ENCODE data around the gene PTPRG.

PTPRG gene

DNA sequence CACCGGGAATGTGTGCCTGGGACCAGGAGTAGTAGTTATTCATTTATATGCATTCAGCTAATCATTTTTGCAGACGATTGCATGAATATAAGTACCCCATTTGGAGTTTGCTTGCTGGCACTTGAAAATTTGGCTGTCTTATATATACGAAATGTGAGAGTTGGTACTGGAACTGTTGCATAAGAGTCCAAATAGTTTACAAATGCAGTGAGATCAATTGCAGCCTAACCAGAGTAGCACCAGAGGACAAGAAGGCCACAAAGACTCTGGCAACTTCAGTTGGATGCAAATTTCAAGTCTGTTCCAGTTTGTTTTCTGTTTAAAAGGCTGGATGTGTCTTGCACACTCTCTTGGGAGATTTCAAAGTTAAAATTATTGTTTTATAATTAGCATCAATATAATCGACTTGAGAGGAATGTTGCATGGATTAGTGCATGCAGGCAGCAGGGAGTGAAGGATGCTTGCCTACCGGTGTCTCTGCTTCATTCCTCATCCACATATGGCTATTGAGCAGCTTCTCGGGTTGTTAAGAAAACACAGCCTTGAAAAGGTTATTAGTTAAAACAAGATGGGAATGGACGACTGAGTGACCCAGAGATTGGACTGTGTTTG lies 213.0 kb downstream of the PTPRG start:
- FAIRE-seq = no peak

DNA sequence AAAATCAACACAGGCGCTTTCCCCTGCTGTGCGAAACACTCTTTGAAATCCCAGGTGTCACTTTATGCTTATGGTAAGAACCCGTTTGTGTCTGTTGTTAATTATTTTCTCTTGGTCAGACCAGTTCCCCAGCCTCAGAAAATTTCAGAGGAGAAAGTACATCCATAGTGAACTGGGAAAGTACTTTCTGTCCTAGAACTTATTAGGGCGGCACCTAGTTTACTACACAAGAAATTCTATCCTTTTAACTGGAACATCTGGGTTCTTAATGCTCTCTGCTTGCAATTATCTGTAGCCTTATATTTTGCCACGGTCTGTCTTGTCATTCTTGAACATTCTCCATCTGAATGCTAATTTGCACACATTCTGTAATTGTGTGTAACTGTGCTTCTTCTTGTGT lies 215.0 kb downstream of the PTPRG start:
- no peak for FAIRE-seq

DNA sequence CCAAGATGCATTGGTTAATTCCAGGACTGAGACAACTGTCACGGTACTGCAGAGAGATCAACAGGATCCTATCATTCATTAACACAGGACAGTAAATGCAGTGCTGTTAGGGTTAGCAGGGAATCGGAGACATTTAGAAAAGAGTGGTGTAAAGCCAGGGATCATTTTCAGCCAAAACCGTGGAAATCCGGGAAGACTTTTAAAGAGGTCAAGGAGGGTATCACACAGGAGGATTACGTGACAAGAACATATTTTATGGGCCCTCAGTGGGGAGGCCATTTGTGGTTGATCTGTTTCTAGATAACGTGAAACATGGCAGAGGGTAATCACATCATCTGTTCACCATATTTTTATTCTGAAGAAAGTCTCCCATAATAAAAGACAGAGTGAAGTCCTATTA lies 216.1 kb downstream of the PTPRG start:
- no peak for FAIRE-seq

DNA sequence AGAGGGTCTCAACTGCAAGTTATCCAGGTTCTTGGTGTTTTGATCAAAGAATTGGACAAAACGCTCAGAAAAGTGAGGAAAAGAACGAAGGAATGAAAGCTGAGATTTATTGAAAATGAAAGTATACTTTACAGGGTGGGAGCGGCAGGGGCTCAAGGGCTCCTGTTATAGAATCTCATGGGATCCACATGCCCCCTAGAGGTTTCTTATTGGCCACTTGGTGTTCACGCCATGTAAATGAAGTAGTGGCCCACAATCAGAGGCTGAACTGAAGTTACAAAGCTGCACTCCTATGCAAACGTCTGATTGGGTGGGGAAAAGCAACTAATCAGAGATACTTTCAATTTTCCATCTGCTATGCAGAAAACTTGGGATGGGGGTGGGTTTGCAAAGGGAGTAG lies 216.7 kb downstream of the PTPRG start:
- FAIRE-seq = no peak

DNA sequence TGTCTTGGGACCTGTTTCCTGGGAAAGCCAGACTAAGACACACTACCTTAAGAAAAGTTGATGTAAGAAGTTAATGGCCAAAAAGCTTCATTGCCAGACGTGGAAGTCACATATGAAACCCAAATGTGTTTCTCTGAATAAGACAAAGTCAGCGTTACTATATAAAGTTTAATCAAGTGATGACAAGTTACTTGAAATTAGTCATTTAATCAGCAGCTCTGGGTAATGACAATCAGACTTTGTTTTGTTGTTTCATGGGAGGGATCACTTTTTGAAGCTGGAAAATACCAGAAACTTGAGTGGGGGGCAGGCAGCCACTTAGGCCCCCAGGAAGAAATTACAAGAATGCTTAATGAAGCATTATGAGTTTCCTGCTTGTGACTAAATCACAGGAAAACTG lies 218.6 kb downstream of the PTPRG start:
- no peak for FAIRE-seq

DNA sequence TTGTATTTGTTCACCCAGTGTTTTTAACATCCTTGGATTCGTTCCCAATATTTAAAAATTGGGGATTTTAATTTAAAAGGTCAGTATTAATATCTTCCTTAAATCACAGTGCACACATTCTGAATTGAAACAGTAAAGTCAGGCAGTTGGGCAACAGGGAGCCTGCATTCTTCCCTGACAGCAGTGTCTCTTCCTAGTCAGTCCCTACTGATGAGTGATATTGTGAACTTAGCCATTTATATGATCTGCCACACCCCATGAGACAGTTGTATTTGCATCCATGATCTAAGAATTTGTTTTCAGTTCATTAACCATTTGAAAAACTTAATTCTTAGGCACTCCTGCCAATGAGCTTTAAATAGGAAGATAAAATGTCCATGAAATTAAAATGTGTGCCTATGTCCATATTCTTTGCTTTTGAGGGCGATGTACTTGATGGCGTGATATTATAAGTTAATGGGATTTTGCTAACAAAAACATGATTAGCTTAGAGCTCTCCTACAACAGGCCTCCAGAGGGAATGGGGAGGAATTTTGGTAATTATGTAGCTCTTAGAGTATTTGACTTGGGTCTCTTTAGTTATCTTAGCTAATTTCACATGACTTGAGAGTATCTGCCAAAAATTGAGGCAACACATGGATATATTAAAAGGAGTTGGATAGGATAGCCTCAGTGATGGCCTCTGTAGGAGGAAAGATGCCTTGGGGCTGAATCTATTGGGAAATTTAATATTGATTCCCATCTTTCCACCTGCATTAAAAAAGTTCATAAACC lies 219.3 kb downstream of the PTPRG start:
- no peak for FAIRE-seq

DNA sequence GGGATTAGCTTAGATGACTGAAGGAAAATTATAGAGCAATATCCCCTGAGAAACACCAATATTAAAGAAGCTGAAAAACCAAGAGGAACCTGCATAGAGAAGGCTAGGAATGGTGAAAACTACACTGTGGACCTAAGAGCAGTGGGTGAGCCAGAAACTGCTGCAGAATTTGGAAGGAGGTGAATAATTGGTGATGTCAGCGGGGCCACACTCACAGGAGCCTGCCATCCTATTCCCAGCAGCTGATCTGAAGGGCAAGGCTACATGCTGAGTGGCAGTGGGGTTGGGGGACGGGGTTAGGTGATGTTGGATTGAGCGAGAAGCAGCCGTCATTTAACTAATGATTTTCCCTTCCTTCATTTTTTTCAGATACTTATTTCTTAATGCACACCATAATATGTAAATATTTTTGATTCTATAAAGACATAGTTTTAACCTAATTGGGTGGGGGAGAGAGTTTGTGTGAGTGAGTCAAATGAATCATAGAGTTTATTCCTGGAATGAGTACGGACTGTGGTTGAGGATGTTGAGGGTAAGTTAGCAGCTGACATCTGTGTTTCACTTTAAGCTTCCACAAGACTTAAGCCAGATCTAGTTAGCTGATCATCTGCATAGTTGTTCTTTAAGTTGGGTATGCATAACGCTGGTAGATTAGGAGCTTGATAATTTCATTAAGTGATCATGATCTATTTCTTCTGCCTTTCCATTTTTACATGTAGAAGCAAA lies 222.8 kb downstream of the PTPRG start:
- no peak for FAIRE-seq

DNA sequence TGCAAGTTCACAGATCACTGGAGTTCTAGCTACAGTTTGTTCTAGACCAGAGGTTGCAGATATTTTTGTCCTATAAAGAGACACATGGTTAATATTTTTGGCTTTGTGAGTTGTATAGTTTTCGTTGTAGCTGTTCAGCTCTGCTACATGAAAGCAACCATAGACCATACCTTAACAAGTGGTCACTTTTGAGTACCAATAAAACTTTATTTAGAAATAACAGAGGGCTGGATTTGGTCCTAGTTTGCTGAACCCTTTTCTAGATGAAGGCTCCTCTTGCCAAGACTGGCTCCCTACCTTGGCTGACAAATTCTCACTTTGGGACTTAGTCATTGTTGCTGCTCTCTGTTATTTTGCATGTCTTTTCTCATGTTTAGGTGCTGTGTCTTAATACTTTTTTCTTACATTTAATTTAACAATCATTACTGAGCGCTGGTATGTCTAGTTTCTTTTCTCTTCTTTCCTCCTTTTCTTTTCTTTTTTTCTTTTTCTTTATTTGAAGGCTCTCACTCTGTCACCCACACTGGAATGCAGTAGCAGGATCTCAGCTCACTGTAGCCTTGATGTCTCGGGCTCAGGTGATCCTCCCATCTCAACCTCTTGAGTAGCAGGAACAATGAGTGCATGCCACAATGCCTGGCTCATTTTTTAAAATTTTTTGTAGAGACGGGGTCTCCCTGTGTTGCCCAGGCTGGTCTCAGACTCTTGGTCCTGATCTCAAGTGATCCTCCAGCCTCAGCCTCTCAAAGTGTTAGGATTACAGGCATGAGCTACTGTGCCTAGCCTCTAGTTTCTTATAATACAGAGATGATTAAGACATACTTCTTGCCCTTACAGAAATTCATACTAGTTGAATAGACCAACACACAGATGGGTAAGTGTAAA lies 227.5 kb downstream of the PTPRG start:
- no peak for FAIRE-seq

DNA sequence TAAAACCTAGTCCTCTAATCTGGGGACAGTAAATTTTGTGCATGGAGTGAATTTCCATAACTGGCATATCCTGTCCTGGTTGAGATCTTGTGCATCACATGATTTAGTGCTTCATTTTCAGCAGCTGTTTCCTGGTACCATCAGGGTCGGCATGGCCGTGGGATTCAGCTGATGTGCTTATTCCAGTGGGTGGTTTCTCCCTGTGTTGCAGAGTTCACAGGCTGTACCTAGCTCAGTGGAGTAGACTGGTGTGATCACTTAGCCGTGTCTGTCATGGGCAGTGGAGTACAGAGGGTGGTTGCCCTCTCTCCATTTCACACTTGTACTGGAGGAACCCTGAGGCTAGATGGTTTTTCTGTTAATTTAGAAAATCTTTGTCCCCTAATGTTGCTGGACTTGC lies 228.5 kb downstream of the PTPRG start:
- no peak for FAIRE-seq

DNA sequence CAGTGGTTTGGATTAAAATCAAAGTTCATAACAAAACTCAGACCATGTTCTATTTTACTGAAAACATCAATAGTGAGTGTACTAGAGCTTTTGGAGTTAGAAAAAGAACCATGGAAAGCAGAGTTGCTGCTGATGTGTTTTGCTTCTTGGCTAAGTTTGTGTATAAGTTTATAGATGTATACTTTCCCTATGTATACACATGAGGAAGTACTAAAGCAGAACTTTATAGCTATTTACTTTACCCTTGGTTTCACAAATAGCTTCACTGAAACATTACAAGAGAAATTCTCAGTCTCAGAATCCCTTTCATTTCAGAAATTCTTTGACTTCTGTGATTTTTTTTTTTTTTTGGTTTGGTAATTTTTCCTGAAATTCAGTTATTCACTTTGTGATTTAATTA lies 229.0 kb downstream of the PTPRG start:
- FAIRE-seq = no peak

DNA sequence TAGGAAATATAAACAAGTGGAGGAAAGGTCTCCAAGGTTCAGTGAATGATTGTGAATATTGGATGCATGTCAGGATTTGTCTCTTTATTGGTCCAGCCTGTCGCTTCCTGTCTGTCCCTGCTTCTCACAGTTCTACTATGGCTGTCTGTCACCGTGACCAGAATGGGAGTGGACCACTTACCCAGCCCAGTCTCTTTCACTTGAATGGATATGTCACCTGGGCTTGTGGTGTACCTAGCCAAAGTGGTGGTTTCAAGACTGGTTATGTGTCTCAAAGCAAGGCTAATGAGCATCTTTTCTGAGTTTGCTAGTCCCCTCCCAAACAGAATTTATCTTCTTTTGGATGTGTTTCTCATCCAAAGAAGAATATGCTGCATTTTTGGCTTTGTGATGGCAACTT lies 231.7 kb downstream of the PTPRG start:
- FAIRE-seq = no peak

DNA sequence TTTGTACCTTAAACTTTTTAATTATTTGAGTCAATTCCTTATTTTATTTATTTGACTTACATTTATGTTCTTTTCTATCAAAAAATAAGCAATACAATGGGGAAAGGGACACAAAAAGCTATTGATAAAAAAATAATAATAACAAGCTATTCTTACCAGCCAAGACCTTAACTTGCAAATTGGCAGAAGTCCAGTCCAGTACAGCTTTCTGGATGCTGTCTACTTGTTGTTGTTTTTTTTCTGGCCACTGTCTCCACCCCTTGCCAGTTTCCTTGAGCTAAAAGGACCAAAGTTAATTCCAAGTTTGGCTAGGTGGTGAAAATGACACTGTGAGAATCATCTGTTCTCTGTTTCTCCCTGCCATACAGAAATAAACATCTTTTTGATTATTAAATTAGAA lies 232.2 kb downstream of the PTPRG start:
- no peak for FAIRE-seq

DNA sequence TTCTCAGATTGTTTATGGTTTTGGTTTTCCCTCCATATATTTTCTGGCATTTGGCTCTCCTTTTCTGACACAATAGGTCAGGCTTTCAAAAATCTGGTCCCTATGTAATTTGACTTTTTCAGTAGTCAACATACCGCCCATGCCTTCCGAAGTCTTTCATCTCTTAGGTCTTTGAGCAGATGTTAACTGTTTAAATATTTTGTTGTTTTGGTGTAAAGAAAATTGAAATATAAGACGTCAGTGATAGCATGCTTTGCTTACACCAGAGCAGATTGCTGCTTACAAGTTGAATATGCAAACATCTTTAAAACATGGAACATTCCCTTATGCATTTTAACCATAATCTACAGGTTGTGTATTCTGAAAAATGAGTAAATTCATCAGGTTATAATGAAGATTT lies 233.0 kb downstream of the PTPRG start:
- FAIRE-seq = no peak

DNA sequence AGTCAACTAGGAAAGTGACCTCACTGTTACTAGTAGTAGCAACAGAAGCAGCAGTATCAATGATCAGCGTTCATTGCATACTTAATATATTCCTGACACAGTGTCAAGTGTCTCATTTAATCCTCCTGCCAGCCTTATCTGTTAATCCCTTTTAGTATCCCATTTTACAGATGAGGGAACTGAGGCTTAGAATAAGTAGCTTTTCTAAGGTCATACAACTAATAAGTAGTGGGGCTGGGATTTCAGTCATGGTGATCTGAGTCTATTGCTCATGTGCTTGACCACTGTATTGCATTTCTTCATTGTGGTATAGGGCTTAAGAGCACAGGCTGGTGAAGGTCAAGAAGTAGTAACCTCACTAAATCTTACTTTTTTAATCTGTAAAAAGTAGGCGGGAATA lies 233.6 kb downstream of the PTPRG start:
- no peak for FAIRE-seq

DNA sequence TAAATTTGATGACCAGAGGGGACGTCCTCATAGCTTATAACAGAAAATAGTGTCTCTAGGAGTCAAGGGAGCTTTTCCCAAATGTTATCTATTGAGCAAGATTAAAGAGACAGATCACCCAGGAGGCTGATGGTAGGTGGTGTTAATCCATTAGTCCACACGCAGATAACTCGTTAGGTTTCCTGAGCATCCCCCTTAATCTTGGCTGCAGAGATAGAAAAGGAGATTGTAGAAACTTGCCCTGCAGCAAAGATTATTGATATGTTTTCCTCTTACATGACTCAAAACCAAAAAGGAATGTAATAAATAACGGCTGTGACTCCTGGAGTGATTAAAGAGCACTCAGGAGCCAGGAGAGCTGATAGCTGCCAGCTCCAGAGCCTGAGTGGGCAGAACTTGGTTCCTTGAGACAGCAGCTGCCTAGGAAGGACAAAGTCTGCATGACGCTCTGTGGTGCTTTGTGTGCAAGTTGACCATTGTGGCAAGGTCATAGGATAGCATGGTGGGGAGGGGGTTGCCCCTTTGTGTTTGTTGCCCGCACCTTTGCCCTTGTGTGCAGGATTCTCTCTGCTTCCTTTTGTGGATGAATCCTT lies 234.8 kb downstream of the PTPRG start:
- no peak for FAIRE-seq

DNA sequence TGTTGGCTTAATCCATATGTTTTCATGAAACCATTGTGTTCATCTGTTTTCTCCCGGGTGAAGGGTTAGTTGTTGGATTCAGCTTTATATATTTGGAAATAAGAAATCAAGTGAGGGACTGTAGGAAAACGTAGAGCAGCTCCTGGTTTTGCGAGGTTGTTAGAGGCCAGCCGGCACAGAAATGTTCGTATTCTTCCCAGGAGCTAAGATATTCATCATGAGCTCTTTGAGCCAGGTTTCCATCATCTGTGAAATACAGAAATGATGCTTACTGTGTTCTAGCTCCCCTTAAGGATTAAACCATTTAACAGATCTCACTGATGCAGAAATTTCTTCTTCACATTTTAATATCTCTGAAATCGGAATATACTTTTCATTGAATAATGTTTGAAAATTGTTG lies 235.5 kb downstream of the PTPRG start:
- no peak for FAIRE-seq

DNA sequence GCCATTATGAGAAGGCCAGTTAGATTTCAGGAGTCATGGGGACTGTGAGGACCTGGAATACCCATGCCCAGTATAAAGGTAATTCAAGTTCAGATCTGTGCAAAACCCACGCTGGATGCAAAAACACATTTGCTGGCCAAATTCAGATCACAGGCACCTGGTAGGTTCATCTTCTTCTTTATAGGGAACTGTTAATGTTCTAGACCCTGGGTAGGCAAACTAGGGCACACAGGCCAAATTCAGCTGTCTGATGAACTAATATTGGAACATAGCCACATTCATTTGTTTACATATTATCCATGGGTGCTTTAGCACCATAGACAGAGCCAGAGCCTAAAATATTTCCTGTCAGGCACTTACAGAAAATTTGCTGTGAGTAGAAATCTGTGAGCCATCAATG lies 241.4 kb downstream of the PTPRG start:
- peak; percentile 99 for FAIRE-seq

DNA sequence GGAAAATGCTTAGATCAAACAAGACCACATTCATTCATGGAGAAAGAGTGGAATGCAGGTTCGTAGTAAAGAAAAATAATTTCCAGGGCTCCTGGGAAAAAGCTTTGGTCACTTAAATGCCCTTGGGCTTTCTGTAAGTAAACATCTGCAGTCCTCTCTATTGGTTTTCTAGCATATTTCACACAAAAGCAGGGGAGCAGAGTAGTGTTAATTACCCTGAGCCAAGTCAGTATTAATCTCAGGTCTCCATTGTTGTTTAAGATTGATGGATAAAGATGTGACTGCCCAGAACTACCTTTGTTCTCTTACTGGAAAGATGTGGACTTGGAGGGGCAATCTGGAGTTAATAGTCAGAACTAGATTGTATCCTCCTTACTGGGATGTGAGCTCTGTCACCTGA lies 242.6 kb downstream of the PTPRG start:
- FAIRE-seq = no peak

DNA sequence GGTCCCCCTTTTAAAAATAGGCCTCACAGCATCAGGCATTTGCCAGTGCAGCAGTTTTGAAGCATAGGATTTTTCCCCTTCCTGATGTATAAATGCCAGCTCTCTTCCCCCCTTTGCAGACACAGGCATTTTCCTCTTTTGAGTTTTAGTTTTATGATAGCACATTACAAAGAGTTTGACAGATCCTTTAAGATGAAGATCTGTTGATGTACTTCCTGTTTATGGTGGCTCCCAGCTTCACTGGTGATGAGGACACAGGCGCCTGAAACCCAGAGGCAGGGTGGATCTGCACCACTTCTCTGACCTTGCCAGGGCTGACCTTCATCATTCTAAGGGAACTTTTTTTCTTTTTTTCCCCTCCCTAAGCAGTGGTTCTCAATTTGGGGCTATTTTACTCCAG lies 243.4 kb downstream of the PTPRG start:
- FAIRE-seq = no peak

DNA sequence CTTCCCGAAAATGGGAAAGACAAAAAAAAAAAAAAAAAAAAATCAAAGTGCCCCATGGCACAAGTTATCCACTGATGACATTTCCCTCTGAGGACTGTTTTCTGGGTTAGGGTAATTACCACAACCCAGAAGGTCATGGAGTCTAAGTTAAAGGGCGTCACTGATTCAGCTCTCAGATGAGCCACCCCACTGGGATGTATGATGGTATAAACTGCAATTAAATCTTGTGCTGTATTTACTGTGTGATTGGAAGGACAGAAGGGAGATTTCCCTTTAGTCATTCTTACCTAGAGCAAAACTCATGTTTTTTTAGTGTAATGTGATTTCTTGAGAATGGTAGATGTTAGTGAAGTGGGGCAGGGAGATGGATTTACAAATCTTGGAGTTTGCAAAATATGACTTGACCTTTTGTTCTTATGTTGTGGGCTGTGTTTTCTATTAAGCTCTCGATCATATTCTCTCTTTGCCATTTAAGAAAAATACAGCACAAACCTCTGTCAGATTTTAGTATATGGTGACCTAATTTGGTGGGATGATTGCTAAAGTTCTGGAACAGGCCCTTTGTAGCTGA lies 244.2 kb downstream of the PTPRG start:
- FAIRE-seq = no peak

DNA sequence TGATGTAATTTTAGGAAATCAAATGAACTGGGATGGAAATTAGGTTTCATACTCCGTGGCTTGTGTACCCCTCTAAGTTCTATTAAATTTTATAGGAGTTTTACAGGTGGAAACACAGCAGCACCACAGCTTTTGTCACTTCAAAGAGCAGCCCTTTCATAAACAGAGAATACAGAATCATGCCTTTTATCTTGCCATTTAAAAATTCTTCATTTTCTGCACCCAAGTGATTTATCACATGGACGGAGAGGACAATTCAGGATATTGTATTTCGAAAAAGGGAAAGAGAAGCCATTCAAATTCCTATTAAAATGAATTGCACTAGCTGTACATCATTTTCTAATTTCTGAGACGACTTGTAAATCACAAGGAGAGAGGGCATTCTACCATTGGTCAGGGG lies 245.4 kb downstream of the PTPRG start:
- FAIRE-seq = no peak

DNA sequence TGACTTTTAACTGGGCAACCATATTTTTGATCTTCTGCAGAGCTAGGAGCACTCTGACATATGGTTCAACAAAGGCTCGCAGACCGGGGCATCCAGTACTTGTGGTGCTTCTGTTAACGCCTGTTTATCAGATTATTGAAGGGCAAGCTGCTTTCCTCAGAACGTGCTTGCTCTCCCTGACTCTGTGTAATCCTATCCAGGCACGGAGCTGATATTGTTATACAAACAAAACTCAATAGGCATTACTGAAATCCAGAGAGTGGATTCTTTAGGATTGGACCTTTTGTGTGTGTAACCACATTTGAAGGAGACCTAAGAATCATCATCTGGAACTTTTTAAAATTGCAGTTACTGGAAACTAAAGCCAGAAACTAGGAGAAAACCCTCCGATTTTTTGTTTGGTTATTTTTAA lies 246.5 kb downstream of the PTPRG start:
- FAIRE-seq = no peak

DNA sequence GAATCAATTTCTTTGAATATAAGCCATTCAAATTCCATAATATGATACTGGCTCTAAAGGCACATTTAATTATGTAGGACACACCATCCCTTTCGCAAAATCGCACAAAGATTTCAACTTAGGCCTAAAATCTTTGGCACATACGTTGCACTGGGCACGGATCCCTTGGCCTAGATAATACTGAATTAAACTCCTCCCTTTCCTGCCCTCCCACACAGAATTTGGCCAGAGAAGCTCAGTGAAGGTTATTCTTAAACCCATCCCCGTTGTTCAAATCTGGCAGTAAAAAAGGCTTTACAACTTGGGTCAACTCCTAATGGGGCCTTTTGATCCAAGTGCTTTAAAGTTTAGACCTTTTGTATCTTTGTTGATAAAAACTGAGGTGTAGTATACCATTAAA lies 247.2 kb downstream of the PTPRG start:
- no peak for FAIRE-seq

Data from islet of Langerhans (tissue), 1 donor.